ENCODE measurements around the gene R3HDM4. TPM values are rescaled to one million over a fixed set of nuclear protein-coding genes. Genes with fewer than 3 reads are reported as not detected.
"Not testable (repeated sequence)": the region's sequence is repeated elsewhere in the genome, so short reads cannot be mapped to it uniquely, and the experiment has no call there.

Gene R3HDM4
- total RNA-seq, 1 donor from 2014 or later: 57.9 TPM

GRCh38 chr19:892894-893689, 19.9 kb downstream of the R3HDM4 start, which contains the start of the genes MED16 and RNU6-9:
TSS of gene MED16 (minus strand) at chr19:893187. CDS start at chr19:891131, 2,056 bp downstream.
TSS of gene RNU6-9 (plus strand) at chr19:893484.
- Mint-ChIP-seq H3K9me3 (ENCODE audit: unreplicated experiment) (no peaks in the 10 kb centered on the region), H3K36me3 (ENCODE audit: low read depth, unreplicated experiment) (peaks cover 13% of the 10 kb centered on the region), H3K4me3 (ENCODE audit: unreplicated experiment) (peak within 1 kb of the TSS; percentile 88), H3K4me1 (ENCODE audit: low read depth, unreplicated experiment) (no peaks in the 10 kb centered on the region), H3K27me3 (ENCODE audit: low read depth, unreplicated experiment) (no peaks in the 10 kb centered on the region), H3K27ac (ENCODE audit: unreplicated experiment) (peak within 1 kb of the TSS; percentile 99)
- H3K4me2 ChIP-seq (ENCODE audit: low read length): peak within 1 kb of the TSS; percentile 96
- no peak for FAIRE-seq
- H4K20me1 ChIP-seq (ENCODE audit: insufficient read depth, low read length): peaks cover 9% of the 10 kb centered on the region
- no peaks in the 10 kb centered on the region for H3K27me3 ChIP-seq (ENCODE audit: insufficient read depth, low read length)
- H3K4me3 ChIP-seq (ENCODE audit: insufficient read depth, low read depth, low read length): peak within 1 kb of the TSS; percentile 87
- peaks cover 23% of the 10 kb centered on the region for H3K79me2 ChIP-seq (ENCODE audit: insufficient read depth, low read length)
- H3K4me1 ChIP-seq (ENCODE audit: insufficient read depth, low read length): no peaks in the 10 kb centered on the region
- TF ChIP-seq EZH2 (IDR thresholded peaks at IDR 0.05; ENCODE audit: insufficient read depth, low read length) (no peak), CTCF (IDR thresholded peaks at IDR 0.05; ENCODE audit: insufficient read depth, low read depth, low read length) (no peak)
- peak within 1 kb of the TSS; percentile 93 for H2AFZ ChIP-seq (ENCODE audit: low read depth, low read length)
- peak within 1 kb of the TSS; percentile 91 for H3K9ac ChIP-seq (ENCODE audit: low read length)
- no peaks in the 10 kb centered on the region for H3K36me3 ChIP-seq (ENCODE audit: insufficient read depth, low read length)
- H3K27ac ChIP-seq (ENCODE audit: low read depth, low read length): peak within 1 kb of the TSS; percentile 92
- no peaks in the 10 kb centered on the region for H3K9me3 ChIP-seq (ENCODE audit: insufficient read depth, low read depth, low read length)
- peak; percentile 71 for DNase-seq (ENCODE audit: low read depth)

DNA sequence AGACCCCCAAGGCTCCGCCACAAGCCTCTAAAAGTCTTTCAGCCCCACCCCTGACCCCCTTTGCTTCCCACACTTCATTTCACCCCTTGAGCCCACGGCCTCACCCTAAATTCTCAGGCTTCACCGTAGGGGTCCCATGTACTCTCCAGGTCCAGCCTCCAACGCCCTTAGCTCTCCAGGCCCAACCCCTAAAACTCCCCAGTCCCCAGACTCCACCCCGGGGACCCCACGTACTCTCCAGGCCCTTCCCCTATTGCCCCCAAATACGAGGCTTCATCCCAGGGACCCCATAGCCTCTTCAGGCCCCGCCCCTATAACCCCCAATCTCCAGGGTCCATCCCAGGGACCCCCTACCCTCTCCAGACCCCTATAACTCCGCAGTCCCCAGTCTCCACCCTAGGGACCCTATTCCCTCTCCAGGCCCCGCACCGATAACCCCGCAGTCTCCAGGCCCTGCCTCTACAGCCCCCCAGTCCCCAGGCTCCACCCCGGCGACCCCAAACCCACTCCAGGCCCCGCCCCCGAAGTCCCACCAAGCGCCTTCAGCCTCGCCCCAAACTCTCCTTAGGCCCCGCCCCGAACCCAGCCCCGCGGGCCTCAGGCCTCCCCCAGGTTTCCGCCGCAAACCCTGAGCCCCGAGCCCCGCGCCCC, 20.7 kb downstream of the R3HDM4 start:
- Histone ChIP-seq H3K9ac (ENCODE audit: low read length) (peak overlapping the region; percentile 91), H3K9me3 (ENCODE audit: insufficient read depth, low read depth, low read length) (no peaks in the 10 kb centered on the region), H3K4me1 (ENCODE audit: insufficient read depth, low read length) (no peaks in the 10 kb centered on the region), H3K27me3 (ENCODE audit: insufficient read depth, low read length) (no peaks in the 10 kb centered on the region), H3K4me3 (ENCODE audit: insufficient read depth, low read depth, low read length) (peak overlapping the region; percentile 87), H3K79me2 (ENCODE audit: insufficient read depth, low read length) (peaks cover 23% of the 10 kb centered on the region), H3K27ac (ENCODE audit: low read depth, low read length) (peak overlapping the region; percentile 12), H2AFZ (ENCODE audit: low read depth, low read length) (no peak overlapping the region), H3K4me2 (ENCODE audit: low read length) (peak overlapping the region; percentile 96), H4K20me1 (ENCODE audit: insufficient read depth, low read length) (peaks cover 9% of the 10 kb centered on the region), H3K36me3 (ENCODE audit: insufficient read depth, low read length) (no peaks in the 10 kb centered on the region)
- Mint-ChIP-seq H3K27me3 (ENCODE audit: low read depth, unreplicated experiment) (no peaks in the 10 kb centered on the region), H3K36me3 (ENCODE audit: low read depth, unreplicated experiment) (peaks cover 13% of the 10 kb centered on the region), H3K4me1 (ENCODE audit: low read depth, unreplicated experiment) (no peaks in the 10 kb centered on the region), H3K9me3 (ENCODE audit: unreplicated experiment) (no peaks in the 10 kb centered on the region), H3K4me3 (ENCODE audit: unreplicated experiment) (peak overlapping the region; percentile 88), H3K27ac (ENCODE audit: unreplicated experiment) (peak overlapping the region; percentile 62)
- DNase-seq (ENCODE audit: low read depth) (no peak), FAIRE-seq (no peak)
- no peak for TF ChIP-seq EZH2 (IDR thresholded peaks at IDR 0.05; ENCODE audit: insufficient read depth, low read length)
- TF ChIP-seq CTCF (IDR thresholded peaks at IDR 0.05; ENCODE audit: insufficient read depth, low read depth, low read length): no peak

DNA sequence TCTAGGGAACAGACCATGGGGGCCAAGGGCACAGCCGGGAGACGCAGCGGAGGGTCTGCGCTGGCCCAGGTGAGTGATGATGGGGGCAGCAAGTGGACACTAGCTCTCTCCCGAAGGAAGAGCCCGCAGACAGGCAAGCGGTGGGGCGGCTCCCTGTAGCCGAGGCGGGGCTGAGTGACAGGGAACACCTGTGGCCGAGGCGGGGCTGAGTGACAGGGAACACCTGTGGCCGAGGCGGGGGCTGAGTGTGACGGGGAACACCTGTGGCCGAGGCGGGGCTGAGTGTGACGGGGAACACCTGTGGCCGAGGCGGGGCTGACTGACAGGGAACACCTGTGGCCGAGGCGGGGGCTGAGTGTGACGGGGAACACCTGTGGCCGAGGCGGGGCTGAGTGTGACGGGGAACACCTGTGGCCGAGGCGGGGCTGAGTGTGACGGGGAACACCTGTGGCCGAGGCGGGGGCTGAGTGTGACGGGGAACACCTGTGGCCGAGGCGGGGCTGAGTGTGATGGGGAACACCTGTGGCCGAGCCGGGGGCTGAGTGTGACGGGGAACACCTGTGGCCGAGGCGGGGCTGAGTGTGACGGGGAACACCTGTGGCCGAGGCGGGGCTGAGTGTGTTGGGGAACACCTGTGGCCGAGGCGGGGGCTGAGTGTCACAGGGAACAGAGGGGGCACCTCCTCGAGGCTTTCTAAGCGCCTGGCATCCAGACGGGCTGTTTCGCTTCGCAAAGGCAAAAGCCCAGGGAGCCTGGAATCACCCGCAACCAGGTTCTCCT, 21.4 kb downstream of the R3HDM4 start:
- Mint-ChIP-seq H3K4me3 (ENCODE audit: unreplicated experiment) (peak overlapping the region; percentile 88), H3K36me3 (ENCODE audit: low read depth, unreplicated experiment) (peaks cover 17% of the 10 kb centered on the region)
- H3K9me3 Mint-ChIP-seq (ENCODE audit: unreplicated experiment); H3K36me3 ChIP-seq (ENCODE audit: insufficient read depth, low read length); H3K4me1 Mint-ChIP-seq (ENCODE audit: low read depth, unreplicated experiment); H3K4me1 ChIP-seq (ENCODE audit: insufficient read depth, low read length); H3K9me3 ChIP-seq (ENCODE audit: insufficient read depth, low read depth, low read length); H3K27ac Mint-ChIP-seq (ENCODE audit: unreplicated experiment); DNase-seq (ENCODE audit: low read depth); FAIRE-seq; H3K27me3 Mint-ChIP-seq (ENCODE audit: low read depth, unreplicated experiment); H3K27me3 ChIP-seq (ENCODE audit: insufficient read depth, low read length); H3K27ac ChIP-seq (ENCODE audit: low read depth, low read length); H2AFZ ChIP-seq (ENCODE audit: low read depth, low read length); H4K20me1 ChIP-seq (ENCODE audit: insufficient read depth, low read length): not testable (repeated sequence)
- H3K4me2 ChIP-seq (ENCODE audit: low read length): peak overlapping the region; percentile 96
- peaks cover 23% of the 10 kb centered on the region for H3K79me2 ChIP-seq (ENCODE audit: insufficient read depth, low read length)
- peak overlapping the region; percentile 87 for H3K4me3 ChIP-seq (ENCODE audit: insufficient read depth, low read depth, low read length)
- H3K9ac ChIP-seq (ENCODE audit: low read length): peak overlapping the region; percentile 91
